GM12878 (cell line): ENCODE measurements around the gene CEBPG. TPM values are rescaled to one million over a fixed set of nuclear protein-coding genes. Genes with fewer than 3 reads are reported as not detected.

Experiments used
- ATAC-seq: fragments of 200-7000 bp; cut with Tn5 transposase; 3 replicates; pipeline ENCODE4 v1.9.1; 2020; ENCODE audit warnings: mild to moderate bottlenecking, moderate library complexity
- BruUV-seq: library from RNA; stranded (reverse); fragments of 400-500 nt; replicated peaks from 2 replicates; lab custom pipeline; 2021; lab: Mats Ljungman, UMichigan
- CTCF ChIA-PET: fragments of 300-600 bp; sonication (Branson Sonifier 250); formaldehyde crosslinking; extraction: SDS; loops from one replicate; lab custom pipeline; 2021; ENCODE audit warnings: inconsistent platforms; lab: Yijun Ruan, JAX
- POLR2A ChIA-PET: fragments of 350-600 bp; formaldehyde crosslinking; extraction: SDS; loops from one replicate; lab custom pipeline; 2021; ENCODE audit warnings: inconsistent platforms; lab: Charles Lee
- RAD21 ChIA-PET: fragments of 300-600 bp; sonication (Branson Sonifier 250); formaldehyde crosslinking; loops from one replicate; lab custom pipeline; 2023; ENCODE audit warnings: antibody characterized with exemption; ENCODE audit not compliant: unreplicated experiment; lab: Charles Lee
- SMC1A ChIA-PET: fragments of 300-600 bp; sonication (Branson Sonifier 250); formaldehyde crosslinking; loops from one replicate; lab custom pipeline; 2023; ENCODE audit not compliant: unreplicated experiment, uncharacterized antibody; lab: Charles Lee
- DNase-seq: peaks from one replicate; pipeline ENCODE4 v3.0.0-alpha.2; 2011; ENCODE audit warnings: low read depth, low spot score
- FAIRE-seq: peaks from 3 replicates; lab custom pipeline; 2011; peaks lifted over from hg19 to GRCh38; lab: Jason Lieb, UNC
- H2AFZ ChIP-seq: 2 replicates; pipeline ENCODE4 v1.6.0; 2011; ENCODE audit warnings: low read depth, low read length, control low read depth; ENCODE audit not compliant: control insufficient read depth
- H3K27ac ChIP-seq: 2 replicates; pipeline ENCODE4 v1.5.1; 2011; ENCODE audit warnings: control low read depth; ENCODE audit not compliant: control insufficient read depth, insufficient read depth
- H3K27me3 ChIP-seq, 2 experiments: replicated peaks in 1 of 2; 2 replicates each; pipeline versions ENCODE4 v1.6.0 to v1.6.1; 2011; ENCODE audit warnings: low read length in 1 of 2; ENCODE audit not compliant: control insufficient read depth in 2 of 2, insufficient read depth in 2 of 2
- H3K36me3 ChIP-seq, 2 experiments: 2 replicates each; pipeline ENCODE4 v1.5.1; 2011; ENCODE audit warnings: low read length in 1 of 2; ENCODE audit not compliant: control insufficient read depth in 2 of 2, insufficient read depth in 2 of 2
- H3K4me1 ChIP-seq: 2 replicates; pipeline ENCODE4 v1.6.1; 2011; ENCODE audit warnings: mild to moderate bottlenecking, low read length, moderate library complexity, mixed read lengths; ENCODE audit not compliant: control insufficient read depth, insufficient read depth
- H3K4me2 ChIP-seq: 2 replicates; pipeline ENCODE4 v1.6.0; 2011; ENCODE audit warnings: control low read depth; ENCODE audit not compliant: control insufficient read depth, insufficient read depth
- H3K4me3 ChIP-seq: fragments of 200-600 bp; sonication (generic); 2 replicates; pipeline ENCODE4 v1.5.1; 2016
- H3K79me2 ChIP-seq: 2 replicates; pipeline ENCODE4 v1.6.0; 2011; ENCODE audit warnings: low read length; ENCODE audit not compliant: control insufficient read depth, insufficient read depth
- H3K9ac ChIP-seq: 2 replicates; pipeline ENCODE4 v1.8.0; 2011; ENCODE audit warnings: low read length, control low read depth, mixed read lengths; ENCODE audit not compliant: control insufficient read depth, insufficient read depth
- H3K9me3 ChIP-seq: replicated peaks from 3 replicates; pipeline ENCODE4 v1.5.1; 2011; ENCODE audit warnings: mild to moderate bottlenecking, low read length; ENCODE audit not compliant: control insufficient read depth, insufficient read depth
- H4K20me1 ChIP-seq: 2 replicates; pipeline ENCODE4 v1.6.0; 2011; ENCODE audit not compliant: control insufficient read depth, insufficient read depth
- CREM ChIP-seq: IDR thresholded peaks from 2 replicates; pipeline ENCODE4 v1.6.1; 2014; ENCODE audit warnings: antibody characterized with exemption, low read depth
- EP300 ChIP-seq, 2 experiments: fragments of 150-350 bp in 1 of 2; IDR thresholded peaks; 2 replicates each; pipeline ENCODE4 v1.6.1; 2011 to 2012; ENCODE audit warnings: low read depth in 2 of 2, low read length in 2 of 2, borderline replicate concordance in 1 of 2, improper control_type of control experiment in 1 of 2, inconsistent platforms in 1 of 2; ENCODE audit not compliant: control insufficient read depth in 1 of 2
- FOXM1 ChIP-seq: IDR thresholded peaks from 2 replicates; pipeline ENCODE4 v1.6.1; 2012; ENCODE audit warnings: low read depth, mild to moderate bottlenecking, inconsistent platforms, low read length, moderate library complexity
- HDAC6 ChIP-seq: fragments of 200-600 bp; sonication (generic); IDR thresholded peaks from one replicate; pipeline ENCODE4 v1.8.0; 2017; ENCODE audit warnings: antibody characterized with exemption; ENCODE audit not compliant: unreplicated experiment
- IRF5 ChIP-seq: fragments of 450-650 bp; IDR thresholded peaks from 2 replicates; pipeline ENCODE4 v1.6.1; 2017; ENCODE audit warnings: borderline replicate concordance
- KDM1A ChIP-seq: fragments of 200-600 bp; sonication (generic); IDR thresholded peaks from 2 replicates; pipeline ENCODE4 v1.6.1; 2016; ENCODE audit warnings: borderline replicate concordance
- MEF2A ChIP-seq: IDR thresholded peaks from 2 replicates; pipeline ENCODE4 v1.6.1; 2011; ENCODE audit warnings: low read depth, mild to moderate bottlenecking, low read length, moderate library complexity; ENCODE audit not compliant: insufficient read depth
- NFXL1 ChIP-seq: fragments of 450-650 bp; IDR thresholded peaks from 2 replicates; pipeline ENCODE4 v1.6.1; 2017; ENCODE audit warnings: antibody characterized with exemption, mild to moderate bottlenecking, borderline replicate concordance
- PML ChIP-seq: IDR thresholded peaks from 2 replicates; pipeline ENCODE4 v1.6.1; 2012; ENCODE audit warnings: low read length, inconsistent platforms
- RFX5 ChIP-seq: IDR thresholded peaks from 2 replicates; pipeline ENCODE4 v1.6.1; 2011; ENCODE audit warnings: low read depth, low read length, improper control_type of control experiment
- SPI1 ChIP-seq: IDR thresholded peaks from 2 replicates; pipeline ENCODE4 v1.6.1; 2011; ENCODE audit warnings: low read depth, mild to moderate bottlenecking, low read length, moderate library complexity, borderline replicate concordance; ENCODE audit not compliant: insufficient read depth
- SREBF1 ChIP-seq: IDR thresholded peaks from 2 replicates; pipeline ENCODE4 v1.6.1; 2012; ENCODE audit warnings: mild to moderate bottlenecking, low read length
- STAT3 ChIP-seq: IDR thresholded peaks from 2 replicates; pipeline ENCODE4 v1.6.1; 2011; ENCODE audit warnings: low read depth, low read length, improper control_type of control experiment
- USF1 ChIP-seq: IDR thresholded peaks from 2 replicates; pipeline ENCODE4 v1.6.1; 2011; ENCODE audit warnings: borderline replicate concordance, low read depth, mild to moderate bottlenecking, moderate library complexity, mixed read lengths, low read length; ENCODE audit not compliant: insufficient read depth; ENCODE audit errors: extremely low read length
- YBX1 ChIP-seq: fragments of 450-650 bp; IDR thresholded peaks from 2 replicates; pipeline ENCODE4 v1.6.1; 2016; ENCODE audit warnings: antibody characterized with exemption
- ZBTB4 ChIP-seq: fragments of 450-650 bp; formaldehyde crosslinking; IDR thresholded peaks from 2 replicates; pipeline ENCODE4 v1.4.0; 2022; ENCODE audit warnings: mild to moderate bottlenecking, moderate library complexity
- ZNF207 ChIP-seq: fragments of 450-650 bp; IDR thresholded peaks from 2 replicates; pipeline ENCODE4 v1.6.1; 2014; ENCODE audit warnings: antibody characterized with exemption, mild to moderate bottlenecking, borderline replicate concordance
- WGBS: methylation state at CpG from one replicate; pipeline ENCODE4 v1.1.6; 2016; ENCODE audit warnings: low lambda C conversion rate; ENCODE audit not compliant: insufficient replicate concordance, insufficient coverage; ENCODE audit errors: missing lambda C conversion rate; 5-methylcytosine and 5-hydroxymethylcytosine counted together
- in situ Hi-C: fragments of 300-500 bp; cut with MboI; formaldehyde crosslinking; loops from 9 replicates; pipeline ENCODE4 v1.14.3; 2018; ENCODE audit warnings: mixed read lengths
- intact Hi-C: fragments of 100-400 bp; cut with micrococcal nuclease; formaldehyde crosslinking; loops from one replicate; pipeline ENCODE4 v1.14.2; 2022; ENCODE audit not compliant: unreplicated experiment
- polyA plus RNA-seq, 11 experiments: library from polyadenylated mRNA; depleted of rRNA in 4 of 11; unstranded in 6 of 11; stranded (reverse) in 5 of 11; fragments of >200 nt; fragmentation: Nextera tagmentation in 4 of 11; fragmentation: Illumina TruSeq in 1 of 11; extraction: Ambion mirVana in 4 of 11; extraction: Trizol in 1 of 11; gene quantifications; 1 replicate in 1 of 11; 2 replicates in 10 of 11; pipeline versions ENCODE4 v1.2.1 to v1.2.3, GENCODE V29; 2011 to 2016; ENCODE audit warnings: inconsistent platforms in 2 of 11, missing spikeins in 2 of 11, low read depth in 1 of 11
- total RNA-seq, 4 experiments: library from RNA; depleted of rRNA in 3 of 4; stranded (reverse); fragments of >200 nt in 3 of 4; fragmentation: Illumina TruSeq in 1 of 4; extraction: Trizol in 1 of 4; gene quantifications; 2 replicates each; pipeline versions ENCODE4 v1.2.1 to v1.2.3, GENCODE V29; 2013 to 2021

Gene CEBPG
- total and polyA plus RNA-seq, 10 of the 15 experiments (the other 5 are each of a cell fraction or from before 2014, with no cell fraction given): 5.2 to 22.4 (median 20.0) TPM

GRCh38 chr19:33388725-33389420, 15.4 kb downstream of the CEBPG start:
- intact Hi-C loops: no loop called here
- no peak for TF ChIP-seq ZNF207
- TF ChIP-seq PML: no peak
- TF ChIP-seq CREM: no peak
- TF ChIP-seq USF1: no peak
- no peak for TF ChIP-seq MEF2A
- TF ChIP-seq YBX1: no peak
- TF ChIP-seq NFXL1: no peak
- no peak for TF ChIP-seq KDM1A
- no peak for TF ChIP-seq STAT3
- TF ChIP-seq IRF5: no peak
- TF ChIP-seq FOXM1: no peak
- TF ChIP-seq EP300 (IDR thresholded peaks at IDR 0.05; ENCODE audit: borderline replicate concordance in 1 of 2, control insufficient read depth in 1 of 2, low read depth in 2 of 2, low read length in 2 of 2): no peak
- no peak for TF ChIP-seq ZBTB4
- TF ChIP-seq RFX5: no peak
- no peak for TF ChIP-seq HDAC6
- TF ChIP-seq SPI1: no peak
- TF ChIP-seq SREBF1: no peak
- ATAC-seq: no peak
- Histone ChIP-seq H3K9ac (no peak overlapping the region), H3K4me1 (no peaks in the 10 kb centered on the region), H2AFZ (no peak overlapping the region), H3K4me2 (no peak overlapping the region), H4K20me1 (no peaks in the 10 kb centered on the region), H3K36me3 (no peaks in the 10 kb centered on the region; a peak in 1 of 4 replicates), H3K27ac (no peak overlapping the region), H3K4me3 (no peak overlapping the region), H3K79me2 (no peaks in the 10 kb centered on the region), H3K27me3 (no peaks in the 10 kb centered on the region), H3K9me3 (no peaks in the 10 kb centered on the region)
- DNase-seq: no peak
- SMC1A ChIA-PET: no interaction called here
- no peak for FAIRE-seq
- in situ Hi-C loops: no loop called here
- POLR2A ChIA-PET: no interaction called here
- CTCF ChIA-PET: no interaction called here
- 93% methylated on average over 28 of the region's 28 CpGs for WGBS
- no TSS peak for BruUV-seq
- RAD21 ChIA-PET: no interaction called here
